Measurements from ENCODE around the gene ZFP91.

ZFP91 gene

DNA sequence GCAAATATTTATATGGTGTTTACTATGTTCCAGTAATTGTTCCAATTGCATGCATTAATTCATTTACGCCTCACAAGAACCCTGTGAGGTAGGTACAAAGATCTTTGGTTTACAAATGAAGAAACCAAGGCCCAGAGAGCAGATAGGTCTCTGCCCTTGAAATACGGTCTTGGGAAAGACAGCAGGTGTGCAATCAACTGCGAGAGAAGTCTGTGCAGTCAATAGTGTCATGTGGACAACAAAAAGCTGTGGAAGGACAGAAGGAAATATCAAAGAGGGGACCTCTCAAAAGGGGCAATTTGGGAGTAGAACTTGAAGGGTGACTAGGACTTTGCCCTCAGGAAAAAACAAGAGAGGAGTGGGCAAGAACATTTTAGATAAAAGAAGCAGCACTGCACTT, 52.5 kb downstream of the ZFP91 start:
- DNase-seq (ENCODE audit: low read depth): no peak

DNA sequence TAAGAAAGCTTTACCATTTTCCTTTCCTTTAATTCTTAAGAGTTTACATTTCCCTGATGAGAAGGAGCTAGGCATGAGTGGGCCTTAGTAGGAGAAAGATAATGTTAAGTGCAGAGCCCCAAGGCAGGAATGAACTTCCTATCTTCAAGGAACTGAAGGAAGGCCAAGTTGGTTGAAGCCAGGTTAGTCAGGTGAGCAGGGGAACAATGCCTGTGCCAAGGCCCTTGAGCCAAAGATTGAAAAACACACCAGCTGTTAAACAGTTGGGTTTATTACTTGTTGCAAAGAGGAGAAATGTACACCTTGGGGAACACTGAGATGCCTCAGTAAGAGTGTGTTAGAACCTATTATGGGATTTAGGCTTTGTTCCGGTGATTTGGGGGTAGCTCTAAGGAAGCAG, 53.6 kb downstream of the ZFP91 start:
- DNase-seq (ENCODE audit: low read depth): no peak

DNA sequence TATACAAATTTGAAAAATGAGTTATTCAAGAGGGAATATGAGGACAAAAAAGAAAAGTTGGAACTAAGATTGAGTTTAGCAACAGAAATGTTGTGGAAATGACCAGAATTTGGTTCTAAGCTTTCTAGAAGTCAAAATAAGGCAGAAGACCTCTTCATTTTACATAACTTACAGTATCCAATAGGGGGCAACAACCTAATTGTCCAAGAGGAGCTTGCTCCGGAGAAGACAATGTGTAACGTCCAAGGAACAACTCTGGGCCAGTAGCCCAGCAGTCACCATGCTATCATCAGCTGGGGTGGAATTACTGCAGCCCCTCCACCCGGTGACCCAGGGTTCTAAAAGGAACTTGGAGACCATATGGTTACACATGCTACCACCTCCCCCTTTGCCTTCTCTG, 57.7 kb downstream of the ZFP91 start:
- DNase-seq (ENCODE audit: low read depth): no peak

- DNase-seq (ENCODE audit: low read depth): no peak
These were observed 58.5 kb downstream of the ZFP91 start for GRCh38 chr11:58637371-58637770.

GRCh38 chr11:58639103-58639502, 60.2 kb downstream of the ZFP91 start:
- DNase-seq (ENCODE audit: low read depth): no peak

DNA sequence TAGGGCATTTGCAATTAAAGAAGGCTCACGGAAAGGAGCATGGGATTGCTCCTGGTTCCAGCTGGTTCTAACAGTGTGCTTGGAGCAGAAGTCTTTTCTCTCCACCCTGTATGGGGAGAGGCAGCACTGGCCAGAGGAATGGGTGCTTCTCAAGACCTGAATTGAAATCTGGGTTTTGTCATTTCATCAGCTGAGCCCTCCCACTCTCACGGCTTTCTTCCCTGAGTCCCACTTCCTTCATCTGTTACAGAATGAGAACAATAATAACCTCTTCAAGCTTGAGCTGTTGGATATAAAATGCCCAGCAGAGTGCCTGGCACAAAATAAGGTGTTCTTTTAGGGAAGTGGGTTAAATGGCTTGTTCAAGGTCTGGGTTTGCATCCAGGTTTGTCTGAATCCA, 60.8 kb downstream of the ZFP91 start:
- DNase-seq (ENCODE audit: low read depth): no peak

DNA sequence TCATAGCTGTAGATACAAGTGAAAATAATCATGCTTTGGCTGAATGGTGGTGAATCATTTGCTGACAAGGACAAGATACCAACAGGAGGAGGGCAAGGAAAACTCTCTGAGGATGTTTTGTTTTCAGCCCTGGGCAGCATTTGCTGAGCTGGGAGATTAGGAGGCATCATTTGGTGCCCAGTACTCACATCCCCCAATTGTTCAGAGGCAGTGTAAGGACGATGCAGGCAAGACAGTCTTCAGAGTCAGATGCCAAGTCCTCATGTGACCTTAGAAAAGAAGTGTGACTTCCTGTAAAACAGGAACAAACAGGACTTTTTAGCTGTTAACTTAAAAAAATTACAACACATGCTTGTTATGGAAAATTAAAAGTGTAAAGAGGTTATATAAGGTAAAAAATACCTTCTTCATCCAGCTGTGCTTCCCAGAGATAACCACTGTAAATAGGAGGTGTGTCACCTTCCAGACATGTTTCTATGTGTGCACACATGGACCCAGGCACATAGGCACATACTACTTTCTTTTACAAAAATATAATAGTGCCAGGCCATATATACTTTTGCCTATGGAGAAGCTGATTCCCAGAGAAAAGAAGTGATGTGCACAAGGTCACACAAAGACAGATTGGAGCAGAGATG, 61.6 kb downstream of the ZFP91 start:
- no peak for DNase-seq (ENCODE audit: low read depth)

DNA sequence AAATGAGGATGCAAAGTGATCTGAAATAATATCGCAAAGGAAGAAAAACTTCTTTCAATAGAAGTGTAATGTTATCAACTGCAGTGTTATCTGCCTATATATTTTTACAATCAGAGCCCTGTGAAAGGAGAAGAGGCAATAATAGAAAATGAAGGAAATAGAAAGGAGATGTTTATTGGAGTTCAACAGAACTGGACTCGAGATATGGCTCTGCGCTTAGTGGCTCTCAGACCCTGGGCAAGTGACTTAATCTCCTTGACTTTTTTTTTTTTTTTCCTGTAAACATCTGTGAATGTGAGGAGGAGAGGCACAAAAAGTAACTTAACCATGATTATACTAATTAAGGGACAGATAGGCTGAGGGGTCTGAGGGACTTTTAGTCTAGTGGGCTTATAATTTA, 62.5 kb downstream of the ZFP91 start:
- DNase-seq (ENCODE audit: low read depth): no peak

- no peak for DNase-seq (ENCODE audit: low read depth)
These were observed 63.1 kb downstream of the ZFP91 start for GRCh38 chr11:58641803-58642581.

DNA sequence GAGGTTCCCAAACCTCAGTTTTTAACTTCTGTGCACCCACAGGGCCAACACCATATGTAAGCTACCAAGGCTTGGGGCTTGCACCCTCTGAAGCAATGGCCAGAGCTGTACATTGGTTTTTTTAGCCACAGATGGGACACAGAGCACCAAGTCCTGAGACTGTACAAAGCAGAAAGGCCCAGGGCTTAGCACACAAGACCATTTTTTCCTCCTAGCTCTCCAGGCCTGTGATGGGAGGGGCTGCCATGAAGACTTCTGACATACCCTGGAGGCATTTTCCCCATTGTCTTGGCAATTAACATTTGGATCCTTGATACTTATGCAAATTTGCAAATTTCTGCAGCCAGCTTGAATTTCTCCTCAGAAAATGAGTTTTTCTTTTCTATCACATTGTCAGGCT, 67.0 kb downstream of the ZFP91 start:
- DNase-seq (ENCODE audit: low read depth): no peak

DNA sequence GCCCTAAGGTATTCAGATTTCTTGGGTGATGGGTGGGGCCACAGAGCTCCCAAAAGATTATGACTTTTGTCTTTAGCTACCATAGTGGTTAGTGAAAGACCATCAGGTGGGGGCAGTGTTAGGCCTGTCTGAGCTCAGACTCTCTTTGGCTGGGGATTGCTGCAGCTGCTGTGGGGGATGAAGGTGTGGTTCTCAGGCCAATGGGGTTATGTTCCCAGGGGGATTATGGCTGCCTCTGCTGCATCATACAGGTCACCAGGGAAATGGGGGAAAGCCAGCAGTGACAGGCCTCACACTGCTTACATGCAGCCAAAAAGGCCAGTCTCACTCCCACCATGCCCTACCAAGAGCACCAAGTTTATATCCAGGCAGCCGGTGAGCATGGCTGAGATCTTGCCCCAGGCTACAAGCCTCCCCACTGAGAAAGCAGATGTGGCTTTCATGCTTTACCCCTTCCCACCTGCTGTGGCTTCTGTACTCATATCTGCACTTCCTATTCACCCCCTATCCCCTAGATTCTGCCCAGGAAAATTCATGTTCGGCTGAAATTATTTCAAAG, 68.4 kb downstream of the ZFP91 start:
- no peak for DNase-seq (ENCODE audit: low read depth)

GRCh38 chr11:58647866-58648265, 69.0 kb downstream of the ZFP91 start:
- no peak for DNase-seq (ENCODE audit: low read depth)

- DNase-seq (ENCODE audit: low read depth): no peak
These were observed 70.8 kb downstream of the ZFP91 start for GRCh38 chr11:58649623-58650022.

- no peak for DNase-seq (ENCODE audit: low read depth)
These were observed 71.6 kb downstream of the ZFP91 start for GRCh38 chr11:58650496-58650895.

DNA sequence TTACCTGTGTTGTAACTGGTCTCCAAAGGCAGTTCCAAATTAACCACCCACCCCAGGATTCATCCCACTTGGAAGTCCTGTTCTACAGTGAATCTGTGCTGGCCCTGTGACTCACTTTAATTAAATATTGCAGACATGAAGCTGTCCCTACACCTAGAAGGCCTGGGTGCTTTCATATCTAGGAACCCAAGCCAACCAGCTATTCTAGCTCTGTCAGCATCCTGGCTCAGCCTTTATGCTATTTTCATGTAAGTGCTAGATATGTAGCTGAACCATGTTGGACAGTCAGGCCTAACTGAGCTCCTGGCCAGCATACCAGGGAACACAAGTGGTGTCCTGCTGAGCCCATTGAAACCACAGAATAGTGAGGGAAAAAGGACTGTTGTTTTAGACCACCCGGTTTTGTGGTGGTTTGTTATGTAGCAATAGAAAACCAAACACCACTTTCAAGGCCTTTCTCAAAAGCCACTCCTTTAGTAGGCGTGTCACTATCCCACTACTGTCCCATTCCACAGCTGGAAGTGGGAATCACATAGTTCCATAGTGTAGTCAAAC, 73.9 kb downstream of the ZFP91 start:
- no peak for DNase-seq (ENCODE audit: low read depth)

- no peak for DNase-seq (ENCODE audit: low read depth)
These were observed 75.4 kb downstream of the ZFP91 start for GRCh38 chr11:58654079-58654907.

- DNase-seq (ENCODE audit: low read depth): no peak
These were observed 76.0 kb downstream of the ZFP91 start for GRCh38 chr11:58654908-58655296.

DNA sequence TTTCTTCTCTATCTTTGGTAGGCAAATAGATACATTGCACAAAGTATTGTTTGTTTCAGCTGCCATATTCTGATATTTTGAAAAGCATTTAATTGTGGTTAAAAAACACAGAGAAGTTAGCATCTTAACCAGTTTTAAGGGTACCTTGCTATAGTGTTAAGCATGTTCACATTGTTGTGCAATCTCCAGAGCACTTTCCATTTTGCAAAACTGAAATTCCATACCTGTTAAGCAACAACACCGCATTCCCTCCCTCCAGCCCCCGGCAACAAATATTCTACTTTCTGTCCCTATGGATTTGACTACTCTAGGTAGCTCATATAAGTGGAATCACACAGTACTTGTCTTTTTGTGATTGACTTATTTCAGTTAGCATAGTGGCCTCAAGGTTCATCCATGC, 77.5 kb downstream of the ZFP91 start:
- DNase-seq (ENCODE audit: low read depth): no peak

GRCh38 chr11:58658623-58659022, 79.8 kb downstream of the ZFP91 start:
- DNase-seq (ENCODE audit: low read depth): no peak

- no peak for DNase-seq (ENCODE audit: low read depth)
These were observed 80.5 kb downstream of the ZFP91 start for GRCh38 chr11:58659404-58659803.

GRCh38 chr11:58659910-58660570, 81.2 kb downstream of the ZFP91 start:
- no peak for DNase-seq (ENCODE audit: low read depth)
